Upper lobe of left lung (tissue), 6 donors: Measurements from ENCODE around the gene STARD10. TPM values are rescaled to one million over a fixed set of nuclear protein-coding genes. Genes with fewer than 3 reads are reported as not detected.

Source experiments
- ATAC-seq, 2 donors: fragments of 200-7000 bp; cut with Tn5 transposase; one replicate each; pipeline ENCODE4 v1.9.1; 2022; ENCODE audit warnings: mild to moderate bottlenecking in 2 of 2, moderate library complexity in 2 of 2; ENCODE audit not compliant: low FRiP score in 2 of 2
- DNase-seq, 2 donors: peaks; one replicate each; pipeline ENCODE4 v3.0.0-alpha.2; 2019 to 2020
- H3K27ac ChIP-seq, 4 donors: fragments of 200-600 bp; sonication (generic); one replicate each; pipeline ENCODE4 v1.5.1; 2016 to 2019
- H3K27me3 ChIP-seq, 4 donors: fragments of 200-600 bp; sonication (generic); one replicate each; pipeline ENCODE4 v1.5.1; 2017 to 2019
- H3K36me3 ChIP-seq, 4 donors: fragments of 200-600 bp; sonication (generic); one replicate each; pipeline ENCODE4 v1.5.1; 2016 to 2019
- H3K4me1 ChIP-seq, 4 donors: fragments of 200-600 bp; sonication (generic); one replicate each; pipeline ENCODE4 v1.5.1; 2018 to 2019
- H3K4me3 ChIP-seq, 4 donors: fragments of 200-600 bp; sonication (generic); one replicate each; pipeline ENCODE4 v1.5.1; 2017 to 2019; ENCODE audit warnings: mild to moderate bottlenecking in 2 of 4, moderate library complexity in 1 of 4
- H3K9me3 ChIP-seq, 4 donors: fragments of 200-600 bp; sonication (generic); one replicate each; pipeline ENCODE4 v1.5.1; 2018 to 2019
- CTCF ChIP-seq, 6 experiments: fragments of 450-650 bp in 4 of 6; fragments of 200-600 bp in 2 of 6; sonication (generic) in 2 of 6; IDR thresholded peaks; one replicate each; pipeline ENCODE4 v1.5.1; 2016 to 2019; ENCODE audit warnings: antibody characterized with exemption in 6 of 6
- EP300 ChIP-seq, 4 donors: sonication (generic); formaldehyde crosslinking; IDR thresholded peaks; one replicate each; pipeline ENCODE4 v1.5.1; 2017; ENCODE audit warnings: antibody characterized with exemption in 4 of 4, control low read depth in 2 of 4
- POLR2A ChIP-seq, 4 donors: fragments of 450-650 bp; IDR thresholded peaks; one replicate each; pipeline ENCODE4 v1.5.1; 2016 to 2017; ENCODE audit warnings: antibody characterized with exemption in 4 of 4, mild to moderate bottlenecking in 2 of 4
- POLR2AphosphoS5 ChIP-seq, 2 donors: sonication (generic); formaldehyde crosslinking; IDR thresholded peaks; one replicate each; pipeline ENCODE4 v1.5.1; 2017; ENCODE audit warnings: antibody characterized with exemption in 2 of 2
- WGBS, 2 donors: methylation state at CpG; one replicate each; pipeline ENCODE4 v1.1.5; 2017 to 2018; 5-methylcytosine and 5-hydroxymethylcytosine counted together
- total RNA-seq, 6 donors: library from RNA; depleted of rRNA in 4 of 6; stranded (reverse); fragments of >200 nt in 4 of 6; gene quantifications; one replicate each; pipeline versions ENCODE4 v1.1.0 to v1.2.1, GENCODE V29; 2016 to 2021
- donor health status: DM: no; HTN: no; CAD: no; lungs with moderate emphysema.
- donor health status: DM: no; HTN: yes; CAD: no; lungs with severe emphysema.

The STARD10 gene
- total RNA-seq, result 100 to 1,000 TPM in 5 of 6 donors, 10 to 100 TPM in 1; 93.2 to 227 (median 151) TPM

GRCh38 chr11:72793425-72794367 lies at the start of gene STARD10:
STARD10 (minus strand) TSS chr11:72794047; CDS start chr11:72781181, 12,866 bp downstream.
- TF ChIP-seq POLR2A (IDR thresholded peaks at IDR 0.05), result peak in 2 of 4 donors; percentile 40 to 71
- peak; percentile 66 to 68 for TF ChIP-seq POLR2AphosphoS5 (IDR thresholded peaks at IDR 0.05)
- peak; percentile 90 to 100 (median 100) for TF ChIP-seq CTCF (IDR thresholded peaks at IDR 0.05)
- TF ChIP-seq EP300 (IDR thresholded peaks at IDR 0.05), result no peak
- ATAC-seq (peak; percentile 98 to 99), DNase-seq (peak; percentile 97 to 98)
- Histone ChIP-seq H3K4me1 (peaks cover 18 to 39% (median 36%) of the 10 kb centered on the region in 4 donors), H3K36me3 (no peaks in the 10 kb centered on the region), H3K27me3 (no peaks in the 10 kb centered on the region), H3K27ac (peak within 1 kb of the TSS; percentile 66 to 95 (median 88)), H3K4me3 (peak within 1 kb of the TSS; percentile 27 to 71 (median 58)), H3K9me3 (no peaks in the 10 kb centered on the region)
- 3 to 5% methylated on average over 11 to 40 of the region's 55 CpGs for WGBS, 2 donors

GRCh38 chr11:72842653-72843330 lies 48.9 kb upstream of the STARD10 start:
- ATAC-seq (no peak), DNase-seq (no peak)
- TF ChIP-seq CTCF (IDR thresholded peaks at IDR 0.05) (no peak), EP300 (IDR thresholded peaks at IDR 0.05) (no peak), POLR2AphosphoS5 (IDR thresholded peaks at IDR 0.05) (no peak), POLR2A (IDR thresholded peaks at IDR 0.05) (no peak)
- H3K27ac ChIP-seq, result no peak overlapping the region
- WGBS, 2 donors, result 90 to 94% methylated on average over 14 of the region's 14 CpGs
- H3K4me3 ChIP-seq, result no peak overlapping the region
- no peaks in the 10 kb centered on the region for H3K27me3 ChIP-seq
- no peaks in the 10 kb centered on the region for H3K9me3 ChIP-seq
- H3K4me1 ChIP-seq, result peaks cover 0 to 2% (median 1%) of the 10 kb centered on the region in 4 donors
- peaks cover 5 to 59% (median 40%) of the 10 kb centered on the region in 4 donors for H3K36me3 ChIP-seq

GRCh38 chr11:72842126-72842525 lies 48.3 kb upstream of the STARD10 start:
- Histone ChIP-seq H3K9me3 (no peaks in the 10 kb centered on the region), H3K27ac (no peak overlapping the region), H3K4me3 (no peak overlapping the region), H3K4me1 (peaks cover 0 to 5% (median 1%) of the 10 kb centered on the region in 4 donors), H3K36me3 (peaks cover 5 to 65% (median 46%) of the 10 kb centered on the region in 4 donors), H3K27me3 (no peaks in the 10 kb centered on the region)
- ATAC-seq (no peak), DNase-seq (no peak)
- TF ChIP-seq EP300 (IDR thresholded peaks at IDR 0.05), result no peak
- TF ChIP-seq POLR2A (IDR thresholded peaks at IDR 0.05), result no peak
- no peak for TF ChIP-seq POLR2AphosphoS5 (IDR thresholded peaks at IDR 0.05)
- no peak for TF ChIP-seq CTCF (IDR thresholded peaks at IDR 0.05)
- 76 to 87% methylated on average over 5 of the region's 5 CpGs for WGBS, 2 donors

GRCh38 chr11:72841397-72841796 lies 47.5 kb upstream of the STARD10 start:
- Histone ChIP-seq H3K4me3 (no peak overlapping the region), H3K4me1 (peaks cover 2 to 9% (median 6%) of the 10 kb centered on the region in 4 donors), H3K9me3 (no peaks in the 10 kb centered on the region), H3K27me3 (no peaks in the 10 kb centered on the region), H3K36me3 (peaks cover 5 to 67% (median 46%) of the 10 kb centered on the region in 4 donors), H3K27ac (no peak overlapping the region)
- TF ChIP-seq EP300 (IDR thresholded peaks at IDR 0.05), result no peak
- TF ChIP-seq POLR2AphosphoS5 (IDR thresholded peaks at IDR 0.05), result no peak
- TF ChIP-seq POLR2A (IDR thresholded peaks at IDR 0.05), result no peak
- TF ChIP-seq CTCF (IDR thresholded peaks at IDR 0.05), result no peak
- ATAC-seq (no peak), DNase-seq (no peak)
- 85 to 87% methylated on average over 7 of the region's 7 CpGs for WGBS, 2 donors
